Measurements from ENCODE around the gene ASPSCR1. TPM values are rescaled to one million over a fixed set of nuclear protein-coding genes. Genes with fewer than 3 reads are reported as not detected.

ASPSCR1 gene
- total and polyA plus RNA-seq, 9 of the 15 experiments (the other 6 are each of a cell fraction or from before 2014, with no cell fraction given), result 0.90 to 36.9 (median 11.6) TPM

GRCh38 chr17:81959362-81960129 lies 17.9 kb upstream of the ASPSCR1 start (continued):
- TF ChIP-seq ELK1 (CRISPR knock-in tag; IDR thresholded peaks at IDR 0.05), result no peak
- peak; percentile 64 for TF ChIP-seq ZNF121 (CRISPR knock-in tag; conservative IDR thresholded peaks at IDR 0.05)
- 0 out of 2 replicates have a peak, but pooled peaks have one; percentile 16 for TF ChIP-seq CHD2 (IDR thresholded peaks at IDR 0.05; ENCODE audit: low read depth, low read length)
- peak; percentile 54 for TF ChIP-seq VEZF1 (CRISPR knock-in tag; IDR thresholded peaks at IDR 0.05)
- no peak for TF ChIP-seq STAT5B (CRISPR knock-in tag; IDR thresholded peaks at IDR 0.05)
- TF ChIP-seq ILF3 (IDR thresholded peaks at IDR 0.05; ENCODE audit: borderline replicate concordance), result 0 out of 2 replicates have a peak, but pooled peaks have one; percentile 65
- TF ChIP-seq ZNF639 (CRISPR knock-in tag; conservative IDR thresholded peaks at IDR 0.05 in 1 of 2, IDR thresholded peaks at IDR 0.05 in 1 of 2), result peak in 1 of 2 experiments; percentile 76; a peak in 2 of 4 replicates
- TF ChIP-seq MGA (IDR thresholded peaks at IDR 0.05), result peak; percentile 88
- TF ChIP-seq JUNB (CRISPR knock-in tag; conservative IDR thresholded peaks at IDR 0.05), result no peak
- peak; percentile 79 for TF ChIP-seq RBBP5 (IDR thresholded peaks at IDR 0.05; ENCODE audit: borderline replicate concordance, insufficient read depth, low read length, poor library complexity, severe bottlenecking)

Data from K562 (cell line).